ENCODE results near the gene INPP5A.
"Not testable (repeated sequence)": the region's sequence is repeated elsewhere in the genome, so short reads cannot be mapped to it uniquely, and the experiment has no call there.

Gene INPP5A

DNA sequence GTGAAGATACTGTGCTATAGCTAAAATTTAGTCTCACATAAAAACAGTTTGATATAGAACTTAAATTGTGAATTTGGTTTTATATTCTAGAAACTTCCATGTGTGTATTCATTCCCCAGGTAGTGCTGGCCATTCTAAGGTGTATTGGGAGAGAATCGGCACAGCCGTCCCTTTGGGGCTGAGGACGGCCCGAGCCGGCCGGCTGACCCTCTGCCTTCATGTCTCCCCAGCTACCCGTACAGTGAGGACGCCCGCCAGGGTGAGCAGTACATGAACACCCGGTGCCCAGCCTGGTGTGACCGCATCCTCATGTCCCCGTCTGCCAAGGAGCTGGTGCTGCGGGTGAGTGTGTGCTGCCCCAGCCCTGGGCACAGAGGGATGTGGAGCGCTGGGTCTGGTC, 239.9 kb downstream of the INPP5A start:
- DNase-seq = no peak

GRCh38 chr10:132779549-132780294, 242.1 kb downstream of the INPP5A start:
- no peak for DNase-seq

DNA sequence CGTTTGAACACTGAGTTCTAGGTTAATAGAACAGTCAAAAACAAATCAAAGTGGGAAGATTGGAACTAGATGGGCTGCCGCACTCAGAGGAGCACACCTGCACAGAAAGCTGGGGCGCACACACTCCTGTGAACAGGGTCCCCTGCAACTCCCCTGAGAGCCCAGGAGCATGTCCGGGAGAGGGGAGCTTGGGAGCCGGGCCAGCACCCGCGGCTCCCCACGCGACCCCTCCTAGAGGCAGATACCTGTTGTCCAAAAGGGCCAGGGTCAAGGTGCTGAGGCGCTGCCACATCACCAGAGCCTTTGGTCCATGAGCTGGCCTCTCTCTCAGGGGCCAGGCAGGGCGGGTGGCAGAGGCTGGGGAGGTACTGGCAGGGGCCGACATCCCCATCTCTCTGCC, 242.8 kb downstream of the INPP5A start:
- DNase-seq = no peak

- DNase-seq = no peak
Measured at GRCh38 chr10:132781556-132781955, 244.0 kb downstream of the INPP5A start.

GRCh38 chr10:132783165-132783939, 245.8 kb downstream of the INPP5A start:
- no peak for DNase-seq

DNA sequence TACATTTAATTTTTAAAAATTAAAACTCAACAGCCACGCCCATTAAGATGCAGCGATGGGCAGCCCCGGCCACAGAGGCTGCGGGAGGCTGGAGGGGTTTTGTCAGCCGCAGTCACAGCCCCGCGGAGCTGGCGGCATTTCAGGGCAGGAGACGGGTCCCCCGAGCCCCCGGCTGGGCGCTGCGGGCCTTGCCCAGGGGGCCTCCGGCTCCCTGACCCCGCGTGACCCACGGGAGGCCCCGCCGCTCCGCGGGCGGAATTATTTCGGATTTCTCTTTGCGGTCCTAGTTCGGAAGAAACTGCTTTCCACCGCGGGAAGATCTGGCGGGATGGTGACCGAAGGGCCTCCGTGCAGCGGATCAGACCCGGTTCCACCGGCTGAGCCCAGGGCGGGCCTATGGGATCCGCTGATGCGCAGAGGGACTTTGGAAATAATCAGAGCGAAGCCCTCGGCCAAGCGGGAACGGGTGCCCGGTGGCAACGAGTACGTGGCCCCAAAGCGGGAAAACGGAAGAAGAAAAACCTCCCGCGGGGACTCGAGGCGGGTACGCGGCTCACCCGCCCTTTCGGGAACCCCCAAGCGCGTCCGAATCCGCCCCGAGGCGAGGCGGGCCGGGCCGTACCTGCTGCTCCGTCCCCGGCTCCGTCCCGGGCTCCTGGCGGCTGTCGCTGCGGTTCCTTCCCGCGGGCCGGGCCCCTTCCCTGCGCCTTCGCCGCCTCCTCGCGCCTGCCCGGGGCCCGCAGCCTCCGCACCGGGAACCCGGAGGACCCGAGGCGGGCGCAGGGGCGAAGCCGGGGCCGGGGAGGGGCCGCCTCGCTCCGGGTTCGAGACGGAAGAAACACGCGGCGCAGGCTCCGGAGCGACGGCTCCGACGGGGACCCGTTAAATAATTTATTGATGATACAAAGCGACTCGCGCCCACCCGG, 246.6 kb downstream of the INPP5A start:
- DNase-seq = no peak

DNA sequence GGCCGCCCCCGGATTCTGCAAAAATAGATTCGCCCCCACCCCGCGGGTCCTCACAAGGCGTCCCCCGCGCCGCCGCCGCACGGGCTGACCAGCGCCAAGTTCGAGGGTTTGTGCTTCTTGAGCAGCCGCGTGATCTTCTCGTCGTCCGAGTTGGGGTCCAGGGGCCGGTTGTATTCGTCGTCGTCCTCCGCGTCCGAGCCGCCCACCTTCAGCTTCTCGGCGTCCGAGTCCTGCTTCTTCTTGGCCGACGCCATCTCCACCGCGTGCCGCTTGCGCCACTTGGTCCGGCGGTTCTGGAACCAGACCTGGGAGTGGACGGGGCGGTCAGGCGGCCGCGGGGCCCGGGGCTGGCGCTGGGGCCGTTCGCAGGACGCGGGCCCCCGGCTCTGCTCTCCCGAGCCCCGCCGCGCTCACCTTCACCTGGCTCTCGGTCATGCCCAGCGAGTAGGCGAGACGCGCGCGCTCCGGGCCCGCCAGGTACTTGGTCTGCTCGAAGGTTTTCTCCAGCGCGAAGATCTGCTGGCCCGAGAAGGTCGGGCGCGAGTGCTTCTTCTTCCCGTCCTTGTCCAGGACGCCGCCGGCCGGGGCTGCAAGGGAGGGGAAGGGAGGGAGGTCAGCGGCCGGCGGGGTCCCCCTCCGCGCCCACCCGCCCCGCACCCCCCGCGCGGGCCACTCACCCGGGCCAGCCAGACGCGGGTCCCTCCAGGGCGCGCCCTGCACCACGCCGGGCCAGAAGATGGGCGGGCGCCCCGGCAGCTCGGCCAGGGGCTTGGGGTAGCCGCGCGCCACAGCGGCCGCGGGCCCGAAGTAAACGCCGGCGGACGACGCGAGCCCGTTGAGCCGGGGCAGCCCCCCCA, 247.5 kb downstream of the INPP5A start:
- DNase-seq = no peak

GRCh38 chr10:132785723-132786475, 248.3 kb downstream of the INPP5A start, which contains the start of gene NKX6-2:
Gene NKX6-2 (minus strand): TSS chr10:132786147. CDS start chr10:132785948, 199 bp downstream.
- DNase-seq = no peak

GRCh38 chr10:132786476-132786883, 248.9 kb downstream of the INPP5A start:
- no peak for DNase-seq

DNA sequence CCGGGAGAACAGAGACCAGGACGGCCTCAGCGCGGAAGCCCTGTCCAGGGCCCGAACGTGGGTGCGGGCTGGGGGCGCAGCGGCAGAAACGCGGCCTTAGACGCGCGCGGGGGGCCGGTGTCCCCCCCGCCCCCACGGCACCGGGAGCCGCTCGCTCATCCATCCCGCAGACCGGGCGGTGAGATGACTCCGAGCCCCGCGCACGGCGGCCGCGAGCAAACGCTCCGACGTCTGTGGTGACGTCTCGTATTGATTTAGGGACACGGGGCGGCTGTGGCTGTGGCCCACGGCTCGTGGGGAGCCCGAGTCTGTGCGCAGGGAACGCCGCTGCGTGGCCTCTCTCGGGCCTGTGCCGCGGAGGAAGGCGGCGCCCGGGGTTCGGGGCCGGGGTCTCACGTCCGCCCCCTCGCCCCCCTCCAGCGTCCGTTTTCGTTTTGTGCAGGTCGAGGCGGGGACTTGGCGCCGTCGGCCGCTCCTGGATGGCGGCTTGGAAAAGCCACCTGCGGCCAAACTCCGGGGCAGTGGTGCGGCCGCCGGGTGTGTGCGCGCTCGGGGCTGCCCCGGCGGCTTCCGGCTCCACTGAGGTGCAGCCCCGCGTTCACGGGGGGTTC, 249.4 kb downstream of the INPP5A start:
- DNase-seq = no peak

GRCh38 chr10:132787495-132788179, 250.1 kb downstream of the INPP5A start:
- no peak for DNase-seq

GRCh38 chr10:132788180-132788830, 250.7 kb downstream of the INPP5A start:
- no peak for DNase-seq

- no peak for DNase-seq
Measured at GRCh38 chr10:132788831-132789219, 251.2 kb downstream of the INPP5A start.

- no peak for DNase-seq
Measured at GRCh38 chr10:132789659-132790148, 252.1 kb downstream of the INPP5A start.

GRCh38 chr10:132790470-132790869, 252.9 kb downstream of the INPP5A start:
- no peak for DNase-seq

GRCh38 chr10:132790934-132791829, 253.6 kb downstream of the INPP5A start:
- no peak for DNase-seq

- not testable (repeated sequence) for DNase-seq
Measured at GRCh38 chr10:132792099-132792498, 254.5 kb downstream of the INPP5A start.

DNA sequence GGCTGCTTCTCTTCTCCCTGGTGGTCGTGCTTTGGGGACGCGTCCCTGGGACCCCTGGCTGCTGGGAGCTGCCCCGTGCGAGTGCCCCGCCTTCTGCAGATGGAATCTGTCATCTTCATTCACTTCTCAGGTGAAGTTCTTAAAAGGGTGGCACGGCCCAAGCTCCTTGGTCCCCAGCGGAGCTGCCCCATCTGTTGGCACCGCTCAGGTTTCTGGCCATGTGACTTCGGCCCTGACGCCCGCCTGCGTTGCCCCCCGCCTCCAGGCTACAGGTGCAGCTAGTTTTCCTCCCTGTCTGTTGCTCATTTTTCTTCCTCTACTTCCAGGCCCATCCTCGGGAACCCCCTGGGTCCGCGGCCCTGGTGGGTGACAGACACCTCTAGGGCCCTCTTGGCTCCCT, 255.2 kb downstream of the INPP5A start:
- no peak for DNase-seq

Measured in activated effector memory CD4-positive, alpha-beta T cell treated with Interleukin-2 at 50 U/mL for 16 hours (primary cell).